HFFc6 (cell line): Measurements from ENCODE around the gene NFKBIZ. TPM values are rescaled to one million over a fixed set of nuclear protein-coding genes. Genes with fewer than 3 reads are reported as not detected.
A peak's percentile ranks its signal among the peaks of the same experiment; 100 is the strongest.

Experiments used
- DNase-seq: peaks from one replicate; pipeline ENCODE4 v3.0.0-alpha.2; 2018
- H3K27ac Mint-ChIP-seq: 2 replicates; pipeline ENCODE4 v1.8.0; 2020; ENCODE audit warnings: mild to moderate bottlenecking, mixed read lengths
- H3K27me3 Mint-ChIP-seq: 2 replicates; pipeline ENCODE4 v1.8.0; 2021; ENCODE audit warnings: mild to moderate bottlenecking, moderate library complexity, mixed read lengths; ENCODE audit not compliant: insufficient read depth
- H3K36me3 Mint-ChIP-seq: 2 replicates; pipeline ENCODE4 v1.8.0; 2021; ENCODE audit warnings: low read depth, mixed read lengths
- H3K4me1 Mint-ChIP-seq: 2 replicates; pipeline ENCODE4 v1.8.0; 2020; ENCODE audit warnings: low read depth, mixed read lengths
- H3K4me3 Mint-ChIP-seq: 2 replicates; pipeline ENCODE4 v1.8.0; 2020; ENCODE audit warnings: mild to moderate bottlenecking, moderate library complexity, mixed read lengths
- H3K9me3 Mint-ChIP-seq: 2 replicates; pipeline ENCODE4 v1.8.0; 2020; ENCODE audit warnings: mild to moderate bottlenecking, mixed read lengths
- CTCF ChIP-seq: fragments of 200-600 bp; sonication (generic); IDR thresholded peaks from 2 replicates; pipeline ENCODE4 v1.5.0; 2021; ENCODE audit warnings: antibody characterized with exemption, mild to moderate bottlenecking
- total RNA-seq, 6 experiments: library from RNA; stranded (reverse); fragmentation: NEBNext Ultra II Directional; extraction: Animal tissue kit (Norgen Biotek cat#: 25700); gene quantifications; 2 replicates in 1 of 6; 3 replicates in 5 of 6; pipeline ENCODE4 v1.2.3, GENCODE V29; 2021

NFKBIZ gene
- total RNA-seq, 6 experiments from 2014 or later, result 51.1 to 64.2 (median 57.8) TPM

- Mint-ChIP-seq H3K27ac (no peak overlapping the region), H3K36me3 (peaks cover 22% of the 10 kb centered on the region), H3K4me3 (no peak overlapping the region), H3K4me1 (peaks cover 39% of the 10 kb centered on the region), H3K9me3 (no peaks in the 10 kb centered on the region), H3K27me3 (no peaks in the 10 kb centered on the region)
- TF ChIP-seq CTCF, result no peak
- no peak for DNase-seq
Measured at GRCh38 chr3:101819649-101820206, 29.6 kb upstream of the NFKBIZ start.

- Mint-ChIP-seq H3K4me3 (no peak overlapping the region), H3K27me3 (no peaks in the 10 kb centered on the region), H3K27ac (no peak overlapping the region), H3K9me3 (no peaks in the 10 kb centered on the region), H3K4me1 (peaks cover 36% of the 10 kb centered on the region), H3K36me3 (peaks cover 22% of the 10 kb centered on the region)
- no peak for TF ChIP-seq CTCF
- DNase-seq, result no peak
Measured at GRCh38 chr3:101821503-101821902, 27.8 kb upstream of the NFKBIZ start.

- Mint-ChIP-seq H3K36me3 (peaks cover 15% of the 10 kb centered on the region), H3K4me3 (no peak overlapping the region), H3K27ac (no peak overlapping the region), H3K9me3 (no peaks in the 10 kb centered on the region), H3K4me1 (peaks cover 42% of the 10 kb centered on the region), H3K27me3 (no peaks in the 10 kb centered on the region)
- TF ChIP-seq CTCF, result no peak
- DNase-seq, result no peak
Measured at GRCh38 chr3:101823525-101823924, 25.8 kb upstream of the NFKBIZ start.

GRCh38 chr3:101824702-101825101 is 24.6 kb upstream of the NFKBIZ start:
- Mint-ChIP-seq H3K9me3 (no peaks in the 10 kb centered on the region), H3K27me3 (no peaks in the 10 kb centered on the region; the same call in 1 of the 2 replicates), H3K4me1 (peaks cover 54% of the 10 kb centered on the region), H3K36me3 (peaks cover 15% of the 10 kb centered on the region), H3K27ac (peak overlapping the region; percentile 50), H3K4me3 (no peak overlapping the region)
- no peak for TF ChIP-seq CTCF
- no peak for DNase-seq

GRCh38 chr3:101825904-101826445 is 23.3 kb upstream of the NFKBIZ start:
- TF ChIP-seq CTCF, result no peak
- Mint-ChIP-seq H3K27ac (peak overlapping the region; percentile 77), H3K27me3 (no peaks in the 10 kb centered on the region; the same call in 1 of the 2 replicates), H3K9me3 (no peaks in the 10 kb centered on the region), H3K4me1 (peaks cover 63% of the 10 kb centered on the region), H3K36me3 (peaks cover 15% of the 10 kb centered on the region), H3K4me3 (peak overlapping the region; percentile 75)
- DNase-seq, result no peak
